HepG2 (cell line): ENCODE measurements around the gene TRIP6. TPM values are rescaled to one million over a fixed set of nuclear protein-coding genes. Genes with fewer than 3 reads are reported as not detected.

Experiments
- BRF2 ChIP-seq: sonication (generic); formaldehyde crosslinking; IDR thresholded peaks from 2 replicates; pipeline ENCODE4 v1.8.1; 2022; ENCODE audit warnings: mild to moderate bottlenecking, missing genetic modification reagents
- CCDC6 ChIP-seq: sonication (generic); formaldehyde crosslinking; IDR thresholded peaks from 2 replicates; pipeline ENCODE4 v1.8.1; 2022; ENCODE audit warnings: mild to moderate bottlenecking, missing genetic modification reagents, moderate library complexity
- ERF ChIP-seq: IDR thresholded peaks from 2 replicates; pipeline ENCODE4 v1.6.1; 2018; ENCODE audit warnings: missing biosample characterization, missing genetic modification reagents
- ESRRA ChIP-seq: sonication (generic); formaldehyde crosslinking; IDR thresholded peaks from 2 replicates; pipeline ENCODE4 v1.5.1; 2020; ENCODE audit warnings: mild to moderate bottlenecking, low read depth, missing genetic modification reagents
- FOXJ3 ChIP-seq: sonication (generic); formaldehyde crosslinking; IDR thresholded peaks from 2 replicates; pipeline ENCODE4 v1.4.0; 2020; ENCODE audit warnings: missing genetic modification reagents, mild to moderate bottlenecking, borderline replicate concordance
- GABPA ChIP-seq, 2 experiments: IDR thresholded peaks; 2 replicates each; pipeline ENCODE4 v1.6.1; 2011 to 2016; ENCODE audit warnings: low read depth in 2 of 2, low read length in 1 of 2, missing biosample characterization in 1 of 2, missing genetic modification characterization in 1 of 2
- GTF2F1 ChIP-seq: fragments of 150-350 bp; IDR thresholded peaks from 2 replicates; pipeline ENCODE4 v1.6.1; 2014; ENCODE audit warnings: low read length
- NR1H2 ChIP-seq: sonication (generic); formaldehyde crosslinking; IDR thresholded peaks from 2 replicates; pipeline ENCODE4 v1.8.1; 2022; ENCODE audit warnings: low read depth, missing genetic modification reagents, borderline replicate concordance
- NR2C2 ChIP-seq: sonication (generic); formaldehyde crosslinking; IDR thresholded peaks from 2 replicates; pipeline ENCODE4 v1.4.0; 2020; ENCODE audit warnings: missing genetic modification reagents, mild to moderate bottlenecking, moderate library complexity, borderline replicate concordance
- PATZ1 ChIP-seq: sonication (generic); formaldehyde crosslinking; IDR thresholded peaks from 2 replicates; pipeline ENCODE4 v1.4.0; 2020; ENCODE audit warnings: missing genetic modification reagents
- PHF20 ChIP-seq: sonication (generic); formaldehyde crosslinking; IDR thresholded peaks from 2 replicates; pipeline ENCODE4 v1.5.0; 2020; ENCODE audit warnings: mild to moderate bottlenecking, missing genetic modification reagents
- PHF21A ChIP-seq: sonication (generic); formaldehyde crosslinking; IDR thresholded peaks from 2 replicates; pipeline ENCODE4 v1.5.0; 2020; ENCODE audit warnings: mild to moderate bottlenecking, missing genetic modification reagents
- RFXAP ChIP-seq: sonication (generic); formaldehyde crosslinking; IDR thresholded peaks from 2 replicates; pipeline ENCODE4 v1.4.0; 2020; ENCODE audit warnings: missing genetic modification reagents, borderline replicate concordance
- SAP130 ChIP-seq: IDR thresholded peaks from 2 replicates; pipeline ENCODE4 v1.6.1; 2016; ENCODE audit warnings: low read depth
- SCMH1 ChIP-seq: sonication (generic); formaldehyde crosslinking; IDR thresholded peaks from 2 replicates; pipeline ENCODE4 v1.9.0; 2021; ENCODE audit warnings: missing genetic modification reagents, mild to moderate bottlenecking, borderline replicate concordance
- ZIK1 ChIP-seq: sonication (generic); formaldehyde crosslinking; IDR thresholded peaks from 2 replicates; pipeline ENCODE4 v1.5.0; 2020; ENCODE audit warnings: mild to moderate bottlenecking, low read depth, missing genetic modification reagents, borderline replicate concordance
- ZNF121 ChIP-seq: sonication (generic); formaldehyde crosslinking; IDR thresholded peaks from 2 replicates; pipeline ENCODE4 v1.5.0; 2020; ENCODE audit warnings: mild to moderate bottlenecking, missing genetic modification reagents
- ZNF225 ChIP-seq: sonication (generic); formaldehyde crosslinking; IDR thresholded peaks from 2 replicates; pipeline ENCODE4 v1.4.0; 2020; ENCODE audit warnings: mild to moderate bottlenecking, missing genetic modification reagents
- ZNF605 ChIP-seq: sonication (generic); formaldehyde crosslinking; IDR thresholded peaks from 2 replicates; pipeline ENCODE4 v1.8.0; 2022; ENCODE audit warnings: mild to moderate bottlenecking, missing genetic modification reagents
- ZNF724P ChIP-seq: sonication (generic); formaldehyde crosslinking; IDR thresholded peaks from 2 replicates; pipeline ENCODE4 v1.8.0; 2022; ENCODE audit warnings: missing genetic modification reagents, borderline replicate concordance
- ZNF746 ChIP-seq: sonication (generic); formaldehyde crosslinking; IDR thresholded peaks from 2 replicates; pipeline ENCODE4 v1.8.0; 2022; ENCODE audit warnings: mild to moderate bottlenecking, missing genetic modification reagents
- polyA plus RNA-seq, 8 experiments: library from polyadenylated mRNA; depleted of rRNA in 3 of 8; stranded (reverse) in 7 of 8; unstranded in 1 of 8; fragments of >200 nt; fragmentation: Illumina TruSeq in 4 of 8; extraction: Trizol in 4 of 8; gene quantifications; 2 replicates each; pipeline versions ENCODE4 v1.2.1 to v1.2.3, GENCODE V29; 2011 to 2016; ENCODE audit warnings: low read depth in 4 of 8, missing spikeins in 1 of 8, mixed read lengths in 1 of 8; ENCODE audit not compliant: insufficient read depth in 1 of 8
- total RNA-seq, 5 experiments: library from RNA; depleted of rRNA; stranded (reverse); fragments of >200 nt; fragmentation: Illumina TruSeq; extraction: Trizol; gene quantifications; 2 replicates each; pipeline ENCODE4 v1.2.3, GENCODE V29; 2016; ENCODE audit warnings: low read depth in 1 of 5
- TF ChIP-seq, protein P1 (sequence below): sonication (generic); formaldehyde crosslinking; IDR thresholded peaks from 2 replicates; pipeline ENCODE4 v1.5.1; 2020; ENCODE audit warnings: missing genetic modification reagents, mild to moderate bottlenecking, borderline replicate concordance

The TRIP6 gene
- total and polyA plus RNA-seq, 2 of the 13 experiments (the other 11 are each of a cell fraction or from before 2014, with no cell fraction given) = 0.34 to 0.38 TPM

GRCh38 chr7:100852048-100852872 is 14.9 kb upstream of the TRIP6 start, which contains the start of gene SLC12A9 (continued):
- TF ChIP-seq RFXAP (CRISPR knock-in tag) (0 out of 2 replicates have a peak, but pooled peaks have one; percentile 22), ZNF605 (CRISPR knock-in tag) (peak; percentile 64), ZNF746 (0 out of 2 replicates have a peak, but pooled peaks have one; percentile 36), ZNF121 (CRISPR knock-in tag) (0 out of 2 replicates have a peak, but pooled peaks have one; percentile 22), ZNF225 (CRISPR knock-in tag) (no peak; the same call in 1 of the 2 replicates), SCMH1 (CRISPR knock-in tag) (no peak), NR2C2 (CRISPR knock-in tag) (no peak), ZNF724P (CRISPR knock-in tag) (no peak), BRF2 (CRISPR knock-in tag) (no peak), SAP130 (CRISPR knock-in tag) (peak; percentile 97), GTF2F1 (no peak), GABPA (IDR thresholded peaks at IDR 0.05; ENCODE audit: low read depth, low read length) (0 out of 2 replicates have a peak, but pooled peaks have one; percentile 18), GABPA (CRISPR knock-in tag; IDR thresholded peaks at IDR 0.05; ENCODE audit: low read depth) (no peak; the same call in 1 of the 2 replicates), ESRRA (CRISPR knock-in tag) (0 out of 2 replicates have a peak, but pooled peaks have one; percentile 5), PATZ1 (peak; percentile 56; the same call in 1 of the 2 replicates), ZIK1 (no peak), ERF (peak; percentile 59; the same call in 1 of the 2 replicates), PHF20 (CRISPR knock-in tag) (peak; percentile 66), PHF21A (peak; percentile 54; the same call in 1 of the 2 replicates), FOXJ3 (CRISPR knock-in tag) (peak; percentile 60; the same call in 1 of the 2 replicates), CCDC6 (CRISPR knock-in tag) (no peak), NR1H2 (CRISPR knock-in tag) (no peak; the same call in 1 of the 2 replicates)
- TF ChIP-seq, protein P1, sequence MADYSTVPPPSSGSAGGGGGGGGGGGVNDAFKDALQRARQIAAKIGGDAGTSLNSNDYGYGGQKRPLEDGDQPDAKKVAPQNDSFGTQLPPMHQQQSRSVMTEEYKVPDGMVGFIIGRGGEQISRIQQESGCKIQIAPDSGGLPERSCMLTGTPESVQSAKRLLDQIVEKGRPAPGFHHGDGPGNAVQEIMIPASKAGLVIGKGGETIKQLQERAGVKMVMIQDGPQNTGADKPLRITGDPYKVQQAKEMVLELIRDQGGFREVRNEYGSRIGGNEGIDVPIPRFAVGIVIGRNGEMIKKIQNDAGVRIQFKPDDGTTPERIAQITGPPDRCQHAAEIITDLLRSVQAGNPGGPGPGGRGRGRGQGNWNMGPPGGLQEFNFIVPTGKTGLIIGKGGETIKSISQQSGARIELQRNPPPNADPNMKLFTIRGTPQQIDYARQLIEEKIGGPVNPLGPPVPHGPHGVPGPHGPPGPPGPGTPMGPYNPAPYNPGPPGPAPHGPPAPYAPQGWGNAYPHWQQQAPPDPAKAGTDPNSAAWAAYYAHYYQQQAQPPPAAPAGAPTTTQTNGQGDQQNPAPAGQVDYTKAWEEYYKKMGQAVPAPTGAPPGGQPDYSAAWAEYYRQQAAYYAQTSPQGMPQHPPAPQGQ = no peak
